B cell (primary cell): ENCODE measurements around the gene GNG7. TPM values are rescaled to one million over a fixed set of nuclear protein-coding genes. Genes with fewer than 3 reads are reported as not detected.

Experiments used
- ATAC-seq: fragments of 200-7000 bp; cut with Tn5 transposase; one replicate; pipeline ENCODE4 v1.10.0; 2021; ENCODE audit warnings: low read depth, mild to moderate bottlenecking, moderate number of reproducible peaks, moderate library complexity
- CTCF ChIA-PET: fragments of 350-600 bp; sonication (Branson Sonifier 250); formaldehyde crosslinking; loops from one replicate; lab custom pipeline; 2021; ENCODE audit warnings: antibody characterized with exemption, inconsistent platforms; lab: Charles Lee
- POLR2A ChIA-PET: fragments of 350-600 bp; sonication (Branson Sonifier 250); formaldehyde crosslinking; loops from one replicate; lab custom pipeline; 2021; ENCODE audit warnings: antibody characterized with exemption; lab: Charles Lee
- DNase-seq: peaks from one replicate; pipeline ENCODE4 v3.0.0; 2013
- H2AFZ ChIP-seq: 2 replicates; pipeline ENCODE4 v1.6.1; 2012; ENCODE audit warnings: mild to moderate bottlenecking, low read depth, low read length; ENCODE audit not compliant: insufficient read depth, poor library complexity, severe bottlenecking
- H3K27ac ChIP-seq, 2 donors: 1 replicate in 1 of 2; 2 replicates in 1 of 2; pipeline ENCODE4 v1.5.1; 2012 to 2013; ENCODE audit warnings: low read length in 2 of 2, mild to moderate bottlenecking in 2 of 2, moderate library complexity in 1 of 2
- H3K27me3 ChIP-seq, 4 experiments: fragments of 200-600 bp in 1 of 4; sonication (generic) in 1 of 4; replicated peaks in 1 of 4; 1 replicate in 2 of 4; 2 replicates in 2 of 4; pipeline versions ENCODE4 v1.6.1 to v1.7.0; 2013 to 2016; ENCODE audit warnings: low read length in 3 of 4, mild to moderate bottlenecking in 2 of 4, mixed read lengths in 1 of 4, moderate library complexity in 1 of 4; ENCODE audit not compliant: insufficient read depth in 4 of 4, control insufficient read depth in 3 of 4; ENCODE audit errors: control extremely low read depth in 1 of 4
- H3K36me3 ChIP-seq, 2 experiments: replicated peaks in 1 of 2; 1 replicate in 1 of 2; 2 replicates in 1 of 2; pipeline versions ENCODE4 v1.6.1 to v1.7.1; 2013; ENCODE audit warnings: low read length in 1 of 2; ENCODE audit not compliant: insufficient read depth in 2 of 2, control insufficient read depth in 1 of 2; ENCODE audit errors: control extremely low read depth in 1 of 2, extremely low read depth in 1 of 2
- H3K4me1 ChIP-seq, 2 donors: fragments of 200-600 bp in 1 of 2; sonication (generic) in 1 of 2; 1 replicate in 1 of 2; 2 replicates in 1 of 2; pipeline versions ENCODE4 v1.5.1 to v1.6.1; 2013 to 2017; ENCODE audit warnings: low read length in 2 of 2; ENCODE audit not compliant: control insufficient read depth in 2 of 2, insufficient read depth in 2 of 2
- H3K4me2 ChIP-seq: replicated peaks from 2 replicates; pipeline ENCODE3; 2012; ENCODE audit warnings: mild to moderate bottlenecking, low read depth, low read length; ENCODE audit not compliant: poor library complexity, severe bottlenecking
- H3K4me3 ChIP-seq, 5 experiments: fragments of 200-600 bp in 1 of 5; sonication (generic) in 1 of 5; 1 replicate in 3 of 5; 2 replicates in 2 of 5; pipeline versions ENCODE4 v1.5.1 to v1.7.0; 2011 to 2016; ENCODE audit warnings: low read length in 4 of 5, mild to moderate bottlenecking in 4 of 5, low read depth in 2 of 5, control low read depth in 1 of 5, moderate library complexity in 1 of 5; ENCODE audit not compliant: insufficient read depth in 1 of 5; ENCODE audit errors: control extremely low read depth in 1 of 5, extremely low read depth in 1 of 5
- H3K79me2 ChIP-seq: fragments of 200-600 bp; sonication (generic); one replicate; pipeline ENCODE4 v1.6.0; 2016; ENCODE audit warnings: low read length; ENCODE audit not compliant: control insufficient read depth, insufficient read depth
- H3K9ac ChIP-seq: fragments of 200-600 bp; sonication (generic); 2 replicates; pipeline ENCODE4 v1.6.1; 2017; ENCODE audit warnings: mild to moderate bottlenecking, low read length, moderate library complexity
- H3K9me3 ChIP-seq, 3 donors: one replicate each; pipeline versions ENCODE4 v1.6.1 to v1.7.1; 2013; ENCODE audit warnings: low read length in 2 of 3; ENCODE audit not compliant: control insufficient read depth in 2 of 3, insufficient read depth in 1 of 3; ENCODE audit errors: control extremely low read depth in 1 of 3
- H4K20me1 ChIP-seq: 2 replicates; pipeline ENCODE4 v1.6.0; 2012; ENCODE audit warnings: mild to moderate bottlenecking, low read length; ENCODE audit not compliant: insufficient read depth, control insufficient read depth, poor library complexity, severe bottlenecking
- H3K27ac Mint-ChIP-seq: one replicate; pipeline ENCODE4 v1.8.0; 2021; ENCODE audit warnings: mixed read lengths
- H3K27me3 Mint-ChIP-seq: one replicate; pipeline ENCODE4 v1.8.0; 2021; ENCODE audit warnings: mixed read lengths
- H3K4me1 Mint-ChIP-seq: one replicate; pipeline ENCODE4 v1.8.0; 2021; ENCODE audit warnings: mixed read lengths
- H3K4me3 Mint-ChIP-seq: one replicate; pipeline ENCODE4 v1.8.0; 2021; ENCODE audit warnings: mixed read lengths
- H3K9me3 Mint-ChIP-seq: one replicate; pipeline ENCODE4 v1.8.0; 2022; ENCODE audit warnings: mixed read lengths; ENCODE audit not compliant: insufficient read depth
- CTCF ChIP-seq: fragments of 200-600 bp; IDR thresholded peaks from one replicate; pipeline ENCODE4 v1.8.0; 2022; ENCODE audit warnings: antibody characterized with exemption, mild to moderate bottlenecking
- EZH2 ChIP-seq: IDR thresholded peaks from 2 replicates; pipeline ENCODE4 v1.6.1; 2012; ENCODE audit warnings: borderline replicate concordance, low read depth, mild to moderate bottlenecking, moderate library complexity, low read length; ENCODE audit not compliant: insufficient read depth, poor library complexity, severe bottlenecking
- WGBS: methylation state at CpG from one replicate; pipeline ENCODE4 v1.1.5; 2013; ENCODE audit warnings: missing lambda C conversion rate; ENCODE audit not compliant: insufficient coverage; 5-methylcytosine and 5-hydroxymethylcytosine counted together
- intact Hi-C: fragments of 100-400 bp; cut with micrococcal nuclease; formaldehyde crosslinking; loops from one replicate; pipeline ENCODE4 v1.10.0; 2022
- polyA plus RNA-seq: library from polyadenylated mRNA; depleted of rRNA; stranded (reverse); fragments of >200 nt; gene quantifications from 2 replicates; pipeline ENCODE4 v1.2.3, GENCODE V29; 2012
- total RNA-seq, 2 donors: library from RNA; stranded (reverse); fragments of 120-200 nt in 1 of 2; gene quantifications; 1 replicate in 1 of 2; 2 replicates in 1 of 2; pipeline versions ENCODE4 v1.2.3 to v1.2.4, GENCODE V29; 2013 to 2022

The GNG7 gene
- total and polyA plus RNA-seq, 2 donors (not counting 1 experiment from before 2014, with no cell fraction given), result 76.3 to 153 TPM

GRCh38 chr19:2670217-2670616 lies 32.3 kb downstream of the GNG7 start:
- H3K27ac Mint-ChIP-seq, result no peak overlapping the region
- no peaks in the 10 kb centered on the region for H3K9me3 ChIP-seq
- peaks cover 45% of the 10 kb centered on the region for H3K4me1 Mint-ChIP-seq
- peak overlapping the region in 1 of 2 donors; percentile 39 for H3K27ac ChIP-seq
- intact Hi-C loops, result no loop called here
- no peak overlapping the region for H3K9ac ChIP-seq
- H3K4me2 ChIP-seq, result no peak overlapping the region
- no peaks in the 10 kb centered on the region for H3K9me3 Mint-ChIP-seq
- H3K36me3 ChIP-seq, result peaks cover 0 to 28% of the 10 kb centered on the region in 2 experiments
- no peaks in the 10 kb centered on the region for H3K27me3 ChIP-seq
- H3K4me3 Mint-ChIP-seq, result no peak overlapping the region
- no peak for TF ChIP-seq CTCF
- TF ChIP-seq EZH2, result no peak
- peaks cover 99% of the 10 kb centered on the region for H3K79me2 ChIP-seq
- ChIA-PET CTCF (interaction anchor here (1.6 kb wide), 1 partner anchor 79 kb away, joined by 4 read pairs; no protein-coding TSS in a partner anchor), POLR2A (no interaction called here)
- H2AFZ ChIP-seq, result no peak overlapping the region
- H3K4me1 ChIP-seq, result peaks cover 17 to 31% of the 10 kb centered on the region in 2 donors
- WGBS, result 93% methylated on average over 16 of the region's 16 CpGs
- no peaks in the 10 kb centered on the region for H3K27me3 Mint-ChIP-seq
- H3K4me3 ChIP-seq, result no peak overlapping the region
- no peak for ATAC-seq
- DNase-seq, result no peak
- H4K20me1 ChIP-seq, result peaks cover 24% of the 10 kb centered on the region

GRCh38 chr19:2668175-2668763 lies 34.2 kb downstream of the GNG7 start:
- H4K20me1 ChIP-seq, result peaks cover 43% of the 10 kb centered on the region
- POLR2A ChIA-PET, result no interaction called here

More at GRCh38 chr19:2668175-2668763, 34.2 kb downstream of the GNG7 start:
- peaks cover 0 to 28% of the 10 kb centered on the region in 2 experiments for H3K36me3 ChIP-seq
- H3K9me3 ChIP-seq, result no peaks in the 10 kb centered on the region
- Mint-ChIP-seq H3K9me3 (no peaks in the 10 kb centered on the region), H3K4me3 (peak overlapping the region; percentile 74), H3K27me3 (no peaks in the 10 kb centered on the region), H3K4me1 (peaks cover 58% of the 10 kb centered on the region), H3K27ac (peak overlapping the region; percentile 83)
- ATAC-seq, result no peak
- H3K4me1 ChIP-seq, result peaks cover 35 to 49% of the 10 kb centered on the region in 2 donors
- peak overlapping the region; percentile 77 to 78 for H3K27ac ChIP-seq
- CTCF ChIA-PET, result interaction anchor here (0.9 kb wide), 1 partner anchor 20 kb away, joined by 3 read pairs; no protein-coding TSS in a partner anchor
- peak; percentile 72 for DNase-seq
- H3K27me3 ChIP-seq, result no peaks in the 10 kb centered on the region
- 69% methylated on average over 15 of the region's 15 CpGs for WGBS
- TF ChIP-seq CTCF (no peak), EZH2 (no peak)
- H3K9ac ChIP-seq, result peak overlapping the region; percentile 44
- H3K79me2 ChIP-seq, result peaks cover 97% of the 10 kb centered on the region
- peak overlapping the region in 2 of 5 experiments; percentile 27 to 34 for H3K4me3 ChIP-seq
- intact Hi-C loops, result no loop called here
- peak overlapping the region; percentile 62 for H3K4me2 ChIP-seq
- H2AFZ ChIP-seq, result no peak overlapping the region
